ENCODE data around the gene CYP2F1.
"Not testable (repeated sequence)": the region's sequence is repeated elsewhere in the genome, so short reads cannot be mapped to it uniquely, and the experiment has no call there.

The CYP2F1 gene

GRCh38 chr19:41097302-41097701, 16.9 kb upstream of the CYP2F1 start:
- Histone ChIP-seq H2AFZ (ENCODE audit: low read depth, low read length, severe bottlenecking) (no peak overlapping the region), H3K4me3 (ENCODE audit: insufficient read depth, low read length, poor library complexity, severe bottlenecking) (no peak overlapping the region), H3K79me2 (ENCODE audit: insufficient read depth, low read length) (no peaks in the 10 kb centered on the region), H3K4me2 (ENCODE audit: low read depth, low read length, poor library complexity, severe bottlenecking) (no peak overlapping the region), H3K27ac (ENCODE audit: low read depth, low read length) (no peak overlapping the region), H3K36me3 (ENCODE audit: low read length) (no peaks in the 10 kb centered on the region), H3K9me2 (replicated peaks; ENCODE audit: insufficient read depth, low read length) (no peaks in the 10 kb centered on the region), H4K20me1 (ENCODE audit: low read depth, low read length) (no peaks in the 10 kb centered on the region), H3K27me3 (ENCODE audit: low read length) (no peaks in the 10 kb centered on the region), H3K9me3 (ENCODE audit: insufficient read depth, low read length) (no peaks in the 10 kb centered on the region), H3K9ac (ENCODE audit: low read length) (no peak overlapping the region), H3F3A (ENCODE audit: insufficient read depth) (no peaks in the 10 kb centered on the region)
- TF ChIP-seq EZH2phosphoT487 (conservative IDR thresholded peaks at IDR 0.05; ENCODE audit: low read length): no peak
- TF ChIP-seq, protein P1, sequence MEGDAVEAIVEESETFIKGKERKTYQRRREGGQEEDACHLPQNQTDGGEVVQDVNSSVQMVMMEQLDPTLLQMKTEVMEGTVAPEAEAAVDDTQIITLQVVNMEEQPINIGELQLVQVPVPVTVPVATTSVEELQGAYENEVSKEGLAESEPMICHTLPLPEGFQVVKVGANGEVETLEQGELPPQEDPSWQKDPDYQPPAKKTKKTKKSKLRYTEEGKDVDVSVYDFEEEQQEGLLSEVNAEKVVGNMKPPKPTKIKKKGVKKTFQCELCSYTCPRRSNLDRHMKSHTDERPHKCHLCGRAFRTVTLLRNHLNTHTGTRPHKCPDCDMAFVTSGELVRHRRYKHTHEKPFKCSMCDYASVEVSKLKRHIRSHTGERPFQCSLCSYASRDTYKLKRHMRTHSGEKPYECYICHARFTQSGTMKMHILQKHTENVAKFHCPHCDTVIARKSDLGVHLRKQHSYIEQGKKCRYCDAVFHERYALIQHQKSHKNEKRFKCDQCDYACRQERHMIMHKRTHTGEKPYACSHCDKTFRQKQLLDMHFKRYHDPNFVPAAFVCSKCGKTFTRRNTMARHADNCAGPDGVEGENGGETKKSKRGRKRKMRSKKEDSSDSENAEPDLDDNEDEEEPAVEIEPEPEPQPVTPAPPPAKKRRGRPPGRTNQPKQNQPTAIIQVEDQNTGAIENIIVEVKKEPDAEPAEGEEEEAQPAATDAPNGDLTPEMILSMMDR (IDR thresholded peaks at IDR 0.05; ENCODE audit: insufficient read depth, low read length, poor library complexity, severe bottlenecking): no peak

DNA sequence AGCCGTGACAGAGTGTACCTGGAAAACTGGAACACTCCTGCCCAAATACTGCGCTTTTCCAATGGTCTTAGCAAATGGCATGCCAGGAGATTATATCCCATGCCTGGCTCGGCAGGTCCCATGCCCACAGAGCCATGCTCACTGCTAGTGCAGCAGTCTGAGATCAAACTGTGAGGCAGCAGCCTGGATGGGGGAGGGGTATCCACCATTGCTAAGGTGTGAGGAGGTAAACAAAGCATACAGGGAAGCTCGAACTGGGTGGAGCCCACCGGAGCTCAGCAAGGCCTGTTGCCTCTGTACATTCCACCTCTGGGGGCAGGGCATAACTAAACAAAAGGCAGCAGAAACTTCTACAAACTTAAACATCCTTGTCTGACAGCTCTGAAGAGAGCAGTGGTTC, 15.5 kb upstream of the CYP2F1 start:
- Histone ChIP-seq H3K27me3 (ENCODE audit: low read length) (no peaks in the 10 kb centered on the region), H3K9me3 (ENCODE audit: insufficient read depth, low read length) (no peaks in the 10 kb centered on the region), H3K4me2 (ENCODE audit: low read depth, low read length, poor library complexity, severe bottlenecking) (no peak overlapping the region), H3F3A (ENCODE audit: insufficient read depth) (no peaks in the 10 kb centered on the region), H3K4me3 (ENCODE audit: insufficient read depth, low read length, poor library complexity, severe bottlenecking) (no peak overlapping the region), H3K27ac (ENCODE audit: low read depth, low read length) (no peak overlapping the region), H4K20me1 (ENCODE audit: low read depth, low read length) (no peaks in the 10 kb centered on the region), H2AFZ (ENCODE audit: low read depth, low read length, severe bottlenecking) (no peak overlapping the region), H3K9ac (ENCODE audit: low read length) (no peak overlapping the region), H3K79me2 (ENCODE audit: insufficient read depth, low read length) (no peaks in the 10 kb centered on the region), H3K36me3 (ENCODE audit: low read length) (no peaks in the 10 kb centered on the region), H3K9me2 (replicated peaks; ENCODE audit: insufficient read depth, low read length) (no peaks in the 10 kb centered on the region)
- TF ChIP-seq, protein P1 (IDR thresholded peaks at IDR 0.05; ENCODE audit: insufficient read depth, low read length, poor library complexity, severe bottlenecking): no peak

DNA sequence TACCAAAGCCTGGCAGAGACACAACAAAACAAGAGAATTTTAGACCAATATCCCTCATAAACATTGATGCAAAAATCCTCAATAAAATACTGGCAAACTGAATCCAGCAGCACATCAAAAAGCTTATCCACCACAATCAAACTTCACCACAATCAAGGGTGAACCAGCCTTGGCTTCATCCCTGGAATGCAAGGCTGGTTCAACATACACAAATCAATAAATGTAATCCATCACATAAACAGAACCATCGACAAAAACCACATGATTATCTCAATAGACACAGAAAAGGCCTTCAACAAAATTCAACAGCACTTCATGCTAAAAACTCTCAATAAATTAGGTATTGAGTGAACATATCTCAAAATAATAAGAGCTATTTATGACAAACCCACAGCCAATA, 12.0 kb upstream of the CYP2F1 start:
- not testable (repeated sequence) for H3K9ac ChIP-seq (ENCODE audit: low read length); H3F3A ChIP-seq (ENCODE audit: insufficient read depth); H2AFZ ChIP-seq (ENCODE audit: low read depth, low read length, severe bottlenecking); H3K79me2 ChIP-seq (ENCODE audit: insufficient read depth, low read length); H3K9me3 ChIP-seq (ENCODE audit: insufficient read depth, low read length); H4K20me1 ChIP-seq (ENCODE audit: low read depth, low read length); H3K9me2 ChIP-seq (replicated peaks; ENCODE audit: insufficient read depth, low read length); H3K4me3 ChIP-seq (ENCODE audit: insufficient read depth, low read length, poor library complexity, severe bottlenecking); H3K27ac ChIP-seq (ENCODE audit: low read depth, low read length); H3K4me2 ChIP-seq (ENCODE audit: low read depth, low read length, poor library complexity, severe bottlenecking); H3K27me3 ChIP-seq (ENCODE audit: low read length); H3K36me3 ChIP-seq (ENCODE audit: low read length)

DNA sequence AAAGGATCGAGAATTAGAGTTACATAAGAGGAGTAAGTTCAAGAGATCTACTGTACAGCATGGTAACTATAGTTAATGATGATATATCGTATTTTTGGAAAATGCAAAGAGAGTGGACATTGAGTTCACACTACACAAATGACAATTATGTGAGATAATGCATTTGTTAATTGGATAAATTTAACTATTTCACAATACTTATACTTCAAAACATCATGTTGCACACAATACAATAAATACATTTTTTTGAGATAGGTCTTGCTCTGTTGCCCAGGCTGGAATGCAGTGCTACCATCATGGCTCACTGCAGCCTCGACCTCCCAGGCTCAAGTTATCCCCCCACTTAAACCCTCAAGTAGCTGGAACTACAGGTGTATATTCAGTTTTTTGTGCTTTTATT, 8.1 kb upstream of the CYP2F1 start:
- Histone ChIP-seq H3F3A (ENCODE audit: insufficient read depth) (no peaks in the 10 kb centered on the region), H3K9me2 (replicated peaks; ENCODE audit: insufficient read depth, low read length) (no peaks in the 10 kb centered on the region), H3K27me3 (ENCODE audit: low read length) (no peaks in the 10 kb centered on the region), H4K20me1 (ENCODE audit: low read depth, low read length) (no peaks in the 10 kb centered on the region), H3K9me3 (ENCODE audit: insufficient read depth, low read length) (no peaks in the 10 kb centered on the region), H3K4me2 (ENCODE audit: low read depth, low read length, poor library complexity, severe bottlenecking) (no peak overlapping the region), H3K79me2 (ENCODE audit: insufficient read depth, low read length) (no peaks in the 10 kb centered on the region), H2AFZ (ENCODE audit: low read depth, low read length, severe bottlenecking) (no peak overlapping the region), H3K27ac (ENCODE audit: low read depth, low read length) (no peak overlapping the region), H3K36me3 (ENCODE audit: low read length) (no peaks in the 10 kb centered on the region), H3K9ac (ENCODE audit: low read length) (no peak overlapping the region), H3K4me3 (ENCODE audit: insufficient read depth, low read length, poor library complexity, severe bottlenecking) (no peak overlapping the region)
- TF ChIP-seq EZH2phosphoT487 (conservative IDR thresholded peaks at IDR 0.05; ENCODE audit: low read length): no peak
- TF ChIP-seq, protein P1 (IDR thresholded peaks at IDR 0.05; ENCODE audit: insufficient read depth, low read length, poor library complexity, severe bottlenecking): no peak

All from SU-DHL-6 (cell line).